GM23248 (cell line): ENCODE results near the gene HAUS2. TPM values are rescaled to one million over a fixed set of nuclear protein-coding genes. Genes with fewer than 3 reads are reported as not detected.

Experiments
- DNase-seq: peaks from one replicate; pipeline ENCODE4 v3.0.0-alpha.2; 2015
- H2AFZ ChIP-seq: fragments of 200-600 bp; sonication (generic); 2 replicates; pipeline ENCODE4 v1.6.1; 2016; ENCODE audit warnings: antibody characterized with exemption
- H3F3A ChIP-seq: fragments of 200-600 bp; sonication (generic); 2 replicates; pipeline ENCODE4 v1.6.1; 2016; ENCODE audit warnings: mild to moderate bottlenecking, antibody characterized with exemption, mixed run types; ENCODE audit not compliant: insufficient read depth
- H3K27ac ChIP-seq: fragments of 200-600 bp; sonication (generic); 2 replicates; pipeline ENCODE4 v1.5.1; 2016; ENCODE audit warnings: mild to moderate bottlenecking
- H3K27me3 ChIP-seq: fragments of 200-600 bp; sonication (generic); replicated peaks from 2 replicates; pipeline ENCODE4 v1.6.1; 2016; ENCODE audit warnings: mild to moderate bottlenecking; ENCODE audit not compliant: insufficient read depth
- H3K36me3 ChIP-seq: fragments of 200-600 bp; sonication (generic); 2 replicates; pipeline ENCODE4 v1.6.1; 2016; ENCODE audit warnings: low read depth, mild to moderate bottlenecking
- H3K4me1 ChIP-seq: fragments of 200-600 bp; sonication (generic); 2 replicates; pipeline ENCODE4 v1.6.1; 2016; ENCODE audit warnings: mild to moderate bottlenecking; ENCODE audit not compliant: insufficient read depth
- H3K4me2 ChIP-seq: fragments of 200-600 bp; sonication (generic); one replicate; pipeline ENCODE4 v1.6.1; 2016; ENCODE audit warnings: mild to moderate bottlenecking; ENCODE audit not compliant: unreplicated experiment
- H3K4me3 ChIP-seq: fragments of 200-600 bp; sonication (generic); 2 replicates; pipeline ENCODE4 v1.5.1; 2016; ENCODE audit warnings: mild to moderate bottlenecking
- H3K79me2 ChIP-seq: fragments of 200-600 bp; sonication (generic); 2 replicates; pipeline ENCODE4 v1.6.1; 2016; ENCODE audit warnings: mild to moderate bottlenecking; ENCODE audit not compliant: insufficient read depth
- H3K9ac ChIP-seq: fragments of 200-600 bp; sonication (generic); 2 replicates; pipeline ENCODE4 v1.6.1; 2016; ENCODE audit warnings: mild to moderate bottlenecking
- H3K9me2 ChIP-seq: fragments of 200-600 bp; sonication (generic); 2 replicates; pipeline ENCODE4 v1.6.1; 2016; ENCODE audit warnings: mixed run types, mild to moderate bottlenecking, moderate library complexity; ENCODE audit not compliant: insufficient read depth
- H3K9me3 ChIP-seq: fragments of 200-600 bp; sonication (generic); one replicate; pipeline ENCODE4 v1.6.1; 2017; ENCODE audit warnings: low read depth
- H4K20me1 ChIP-seq: fragments of 200-600 bp; sonication (generic); 2 replicates; pipeline ENCODE4 v1.6.0; 2016; ENCODE audit not compliant: insufficient read depth
- EZH2 ChIP-seq: fragments of 200-600 bp; sonication (generic); IDR thresholded peaks from 2 replicates; pipeline ENCODE4 v1.6.1; 2018; ENCODE audit warnings: antibody characterized with exemption, mild to moderate bottlenecking; ENCODE audit not compliant: insufficient read depth, poor library complexity, severe bottlenecking
- EZH2phosphoT487 ChIP-seq: fragments of 200-600 bp; sonication (generic); IDR thresholded peaks from 2 replicates; pipeline ENCODE4 v1.6.1; 2018; ENCODE audit warnings: antibody characterized with exemption, moderate library complexity, mild to moderate bottlenecking, low read depth; ENCODE audit not compliant: insufficient read depth
- WGBS, 2 experiments: methylation state at CpG; one replicate each; pipeline ENCODE4 v1.1.6; 2015 to 2017; ENCODE audit warnings: low lambda C conversion rate in 2 of 2, low coverage in 1 of 2; ENCODE audit errors: missing lambda C conversion rate in 2 of 2; 5-methylcytosine and 5-hydroxymethylcytosine counted together
- in situ Hi-C: fragments of 300-500 bp; cut with MboI; formaldehyde crosslinking; loops from 2 replicates; pipeline ENCODE4 v1.15.0; 2020
- polyA plus RNA-seq: library from polyadenylated mRNA; unstranded; fragments of >200 nt; fragmentation: Nextera tagmentation; extraction: Ambion mirVana; gene quantifications from 2 replicates; pipeline ENCODE4 v1.2.1, GENCODE V29; 2016
- total RNA-seq: library from RNA; depleted of rRNA; stranded (reverse); fragments of >200 nt; shearing (Covaris generic); gene quantifications from 2 replicates; pipeline ENCODE4 v1.2.3, GENCODE V29; 2014

Gene HAUS2
- total and polyA plus RNA-seq, 2 experiments from 2014 or later = 22.1 to 41.9 TPM

DNA sequence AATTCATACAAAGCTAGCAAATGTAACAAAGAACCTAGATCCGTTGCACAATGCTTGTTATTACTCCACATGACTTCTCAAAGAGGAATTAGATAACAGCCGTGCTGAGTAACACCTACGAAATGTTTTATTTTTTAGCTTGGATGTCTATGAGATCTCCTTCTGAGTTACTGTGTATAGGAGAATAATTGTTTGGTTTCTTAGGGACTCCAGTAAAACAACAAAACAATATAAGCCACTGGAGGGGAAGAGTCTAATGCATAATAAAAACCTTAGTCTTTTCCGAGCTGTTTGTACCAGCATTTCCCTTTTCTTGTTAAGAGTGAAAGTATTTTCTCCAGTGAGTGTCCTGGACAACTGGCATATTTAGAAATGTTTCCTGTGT lies 37.6 kb upstream of the HAUS2 start:
- H3K9me3 ChIP-seq = no peaks in the 10 kb centered on the region
- peak overlapping the region; percentile 19 for H3K4me3 ChIP-seq
- in situ Hi-C loops = no loop called here
- no peaks in the 10 kb centered on the region for H3K27me3 ChIP-seq
- H3K4me2 ChIP-seq = peak overlapping the region; percentile 33
- H3K4me1 ChIP-seq = peaks cover 30% of the 10 kb centered on the region
- peak; percentile 80 for DNase-seq
- peak overlapping the region; percentile 62 for H3K9ac ChIP-seq
- no peak overlapping the region; the same call in 1 of the 2 replicates for H2AFZ ChIP-seq
- peaks cover 63% of the 10 kb centered on the region for H3K79me2 ChIP-seq
- H3K9me2 ChIP-seq = no peaks in the 10 kb centered on the region
- peaks cover 25% of the 10 kb centered on the region for H3K36me3 ChIP-seq
- H3F3A ChIP-seq = peaks cover 15% of the 10 kb centered on the region
- H3K27ac ChIP-seq = peak overlapping the region; percentile 80
- WGBS, 2 experiments = 59 to 62% methylated on average over 4 of the region's 4 CpGs
- TF ChIP-seq EZH2 (no peak), EZH2phosphoT487 (no peak)
- H4K20me1 ChIP-seq = no peaks in the 10 kb centered on the region

- Histone ChIP-seq H3K27me3 (no peaks in the 10 kb centered on the region), H3K9ac (no peak overlapping the region), H3K4me1 (no peaks in the 10 kb centered on the region), H3K27ac (no peak overlapping the region), H3K36me3 (peaks cover 26% of the 10 kb centered on the region), H3K9me2 (no peaks in the 10 kb centered on the region), H3K4me3 (no peak overlapping the region), H3K9me3 (no peaks in the 10 kb centered on the region), H2AFZ (no peak overlapping the region), H4K20me1 (no peaks in the 10 kb centered on the region), H3K4me2 (no peak overlapping the region), H3K79me2 (no peaks in the 10 kb centered on the region), H3F3A (no peaks in the 10 kb centered on the region)
- TF ChIP-seq EZH2 (no peak), EZH2phosphoT487 (no peak)
- DNase-seq = no peak
- in situ Hi-C loops = no loop called here
- 72 to 75% methylated on average over 2 of the region's 2 CpGs for WGBS, 2 experiments
Observed at GRCh38 chr15:42523331-42523730, 25.3 kb upstream of the HAUS2 start.

GRCh38 chr15:42528970-42529369 lies 19.7 kb upstream of the HAUS2 start:
- 69 to 70% methylated on average over 3 of the region's 3 CpGs for WGBS, 2 experiments
- Histone ChIP-seq H3K36me3 (peaks cover 46% of the 10 kb centered on the region), H3K4me2 (no peak overlapping the region), H3K4me1 (no peaks in the 10 kb centered on the region), H3K9me2 (no peaks in the 10 kb centered on the region), H3K4me3 (no peak overlapping the region), H2AFZ (no peak overlapping the region), H3K9ac (no peak overlapping the region), H3F3A (no peaks in the 10 kb centered on the region), H3K9me3 (no peaks in the 10 kb centered on the region), H3K79me2 (no peaks in the 10 kb centered on the region), H4K20me1 (no peaks in the 10 kb centered on the region), H3K27me3 (no peaks in the 10 kb centered on the region), H3K27ac (no peak overlapping the region)
- no peak for DNase-seq
- TF ChIP-seq EZH2phosphoT487 (no peak), EZH2 (no peak)
- in situ Hi-C loops = no loop called here

- no peaks in the 10 kb centered on the region for H3K9me3 ChIP-seq
- 40 to 59% methylated on average over 1 of the region's 1 CpG for WGBS, 2 experiments
- H3K4me1 ChIP-seq = no peaks in the 10 kb centered on the region
- H4K20me1 ChIP-seq = no peaks in the 10 kb centered on the region
- no peak overlapping the region for H3K4me2 ChIP-seq
- no peaks in the 10 kb centered on the region for H3K27me3 ChIP-seq
- H3K27ac ChIP-seq = no peak overlapping the region
- H2AFZ ChIP-seq = no peak overlapping the region
- H3K36me3 ChIP-seq = peaks cover 45% of the 10 kb centered on the region
- no peak for DNase-seq
- in situ Hi-C loops = no loop called here
- no peak overlapping the region for H3K9ac ChIP-seq
- TF ChIP-seq EZH2 (no peak), EZH2phosphoT487 (no peak)
- no peak overlapping the region for H3K4me3 ChIP-seq
- H3F3A ChIP-seq = 0 out of 2 replicates have a peak, but pooled peaks cover 14% of the 10 kb centered on the region
- H3K79me2 ChIP-seq = no peaks in the 10 kb centered on the region
- H3K9me2 ChIP-seq = no peaks in the 10 kb centered on the region
Observed at GRCh38 chr15:42533246-42533645, 15.4 kb upstream of the HAUS2 start.
